Activated CD4-positive, alpha-beta T cell treated with anti-CD3 and anti-CD28 coated beads, Interleukin-2, Interleukin-4, amounts not matched to agents 100 ng/mL and 50 ng/mL, durations not matched to agents 16 hours and 8 hours (primary cell): ENCODE data around the gene ADAMTS5.
A peak's percentile ranks its signal among the peaks of the same experiment; 100 is the strongest.

ENCODE experiments used
- DNase-seq: peaks from one replicate; pipeline ENCODE4 v3.0.0-alpha.2; 2020; ENCODE audit warnings: low spot score

ADAMTS5 gene

DNA sequence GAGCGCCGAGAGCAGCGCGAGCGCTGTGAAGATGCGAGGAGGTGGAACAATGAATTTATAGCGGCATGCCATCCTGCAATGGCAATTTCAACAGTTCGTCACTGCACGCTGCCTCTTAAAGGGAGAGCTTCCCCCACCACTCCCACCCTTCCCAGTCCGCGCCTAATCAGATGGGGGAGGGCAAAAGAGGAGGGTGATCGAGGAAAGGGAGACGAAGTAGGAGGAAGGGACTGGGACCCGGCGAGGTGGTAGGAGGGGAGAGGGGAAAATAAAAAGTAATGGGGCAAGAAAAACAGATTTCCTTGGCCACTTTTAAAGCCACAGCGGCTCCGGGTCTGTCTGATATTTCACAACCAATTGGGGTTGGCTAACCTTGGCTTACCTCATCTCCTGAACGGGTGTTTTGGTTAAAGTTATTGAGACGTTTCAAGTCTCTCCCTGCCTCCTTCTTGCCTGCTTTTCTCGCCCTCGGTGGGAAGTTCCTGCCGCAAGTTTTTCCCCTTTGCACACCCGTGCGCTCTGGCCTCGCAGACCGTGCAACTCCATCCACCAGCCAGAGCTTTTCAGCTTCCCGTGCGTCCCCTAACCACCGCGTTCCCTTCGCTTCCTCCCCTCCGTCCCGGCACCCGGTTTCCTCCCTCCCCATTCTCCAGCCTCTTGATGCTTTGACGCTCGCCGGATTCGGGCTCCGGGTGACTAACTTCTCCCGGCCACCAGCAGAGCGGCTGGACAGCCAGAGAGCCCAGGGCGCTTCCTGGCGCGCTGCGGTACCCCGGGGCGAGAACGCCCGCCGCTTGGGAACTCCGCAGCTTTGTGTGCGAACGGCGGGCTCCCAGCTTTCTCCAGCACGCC is at the start of gene ADAMTS5:
Gene ADAMTS5, minus strand, starts transcription at position 27 of the 852 bp plus-strand sequence. CDS start 697 bp downstream, outside the sequence.
- no peak for DNase-seq

- DNase-seq, result no peak
These were observed 34.6 kb upstream of the ADAMTS5 start for GRCh38 chr21:27001526-27001925.

GRCh38 chr21:26983576-26983975 is 16.7 kb upstream of the ADAMTS5 start:
- no peak for DNase-seq

DNA sequence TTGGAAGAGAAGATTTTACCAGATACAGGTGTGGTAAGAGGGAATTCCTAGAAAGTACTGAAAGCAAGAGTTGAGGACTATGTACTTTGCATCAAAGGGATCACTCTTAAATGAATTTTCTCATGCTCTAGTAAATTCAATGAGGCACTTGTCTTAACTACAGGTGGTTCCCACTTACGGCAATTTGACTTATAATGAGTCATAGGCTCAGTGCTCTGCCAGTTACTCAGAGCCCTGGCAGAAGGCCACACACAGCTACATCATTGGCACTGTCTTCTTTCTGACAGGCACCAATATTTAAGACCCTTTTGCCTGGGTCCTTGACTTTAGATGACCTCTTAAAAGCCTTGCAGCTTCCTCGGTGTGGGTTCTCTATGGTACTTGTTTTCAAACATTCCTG is 15.9 kb upstream of the ADAMTS5 start:
- DNase-seq, result no peak

DNA sequence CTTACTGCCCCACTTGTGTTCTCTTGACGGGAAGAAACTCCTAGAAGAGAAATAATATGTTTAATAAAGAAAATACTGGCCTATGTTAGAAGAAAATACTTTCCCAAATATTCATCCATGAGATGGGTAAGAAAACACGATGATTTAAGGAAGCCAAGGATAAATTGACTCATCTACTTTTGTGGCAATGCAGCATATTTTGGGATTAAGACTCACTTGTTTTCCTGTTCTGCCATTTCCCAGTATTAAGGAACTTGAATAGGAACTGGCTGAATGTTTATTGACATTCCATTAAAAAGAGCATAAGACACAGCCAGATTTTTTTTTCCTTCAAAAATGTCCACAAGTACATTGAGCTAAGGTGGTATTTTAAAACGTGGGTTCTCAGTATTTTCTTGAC is 10.9 kb upstream of the ADAMTS5 start:
- no peak for DNase-seq

DNA sequence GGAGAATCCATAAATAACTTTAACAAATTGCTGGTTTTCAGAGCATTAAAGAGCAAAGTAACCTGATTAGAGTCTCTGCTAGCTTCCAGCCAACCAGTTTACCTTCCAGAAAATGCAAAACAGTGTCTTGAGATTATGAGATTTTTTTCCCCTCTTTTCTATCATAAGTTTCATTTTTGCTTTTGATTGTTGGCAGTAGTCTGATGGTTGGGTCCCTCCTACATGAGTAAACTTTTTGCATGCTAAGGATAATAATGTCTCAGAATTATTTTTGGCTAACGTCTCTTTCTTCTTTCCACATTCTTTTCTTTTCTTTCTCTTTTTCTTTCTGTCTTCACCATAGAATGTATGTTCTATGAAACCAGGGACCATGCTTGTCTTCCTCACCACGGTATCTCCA is 6.3 kb upstream of the ADAMTS5 start:
- DNase-seq, result no peak

DNA sequence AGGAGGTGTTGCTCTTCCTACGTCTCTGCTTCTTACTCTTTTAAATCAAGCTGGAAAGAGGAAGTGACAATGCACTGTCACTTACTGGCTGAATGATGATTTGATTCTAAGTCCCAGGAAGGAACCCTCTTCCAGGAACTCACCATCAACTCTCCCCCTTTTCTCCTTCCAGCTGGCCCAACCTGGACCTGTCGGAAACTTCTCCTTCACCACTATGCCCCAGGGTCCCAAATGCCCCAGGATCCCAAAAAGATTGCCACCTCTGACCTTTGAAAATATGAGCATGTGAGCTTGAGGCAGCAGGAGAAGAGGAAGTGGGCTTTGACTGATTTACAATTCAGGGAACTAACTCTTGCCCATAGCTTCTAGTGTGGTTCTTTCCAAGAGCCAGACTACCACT is 5.3 kb upstream of the ADAMTS5 start:
- DNase-seq, result no peak

- no peak for DNase-seq
These were observed 3.3 kb upstream of the ADAMTS5 start for GRCh38 chr21:26969971-26970725.

- no peak for DNase-seq
These were observed 233 bp downstream of the ADAMTS5 start for GRCh38 chr21:26966649-26967061.

GRCh38 chr21:26965907-26966581 is 844 bp downstream of the ADAMTS5 start:
- no peak for DNase-seq

DNA sequence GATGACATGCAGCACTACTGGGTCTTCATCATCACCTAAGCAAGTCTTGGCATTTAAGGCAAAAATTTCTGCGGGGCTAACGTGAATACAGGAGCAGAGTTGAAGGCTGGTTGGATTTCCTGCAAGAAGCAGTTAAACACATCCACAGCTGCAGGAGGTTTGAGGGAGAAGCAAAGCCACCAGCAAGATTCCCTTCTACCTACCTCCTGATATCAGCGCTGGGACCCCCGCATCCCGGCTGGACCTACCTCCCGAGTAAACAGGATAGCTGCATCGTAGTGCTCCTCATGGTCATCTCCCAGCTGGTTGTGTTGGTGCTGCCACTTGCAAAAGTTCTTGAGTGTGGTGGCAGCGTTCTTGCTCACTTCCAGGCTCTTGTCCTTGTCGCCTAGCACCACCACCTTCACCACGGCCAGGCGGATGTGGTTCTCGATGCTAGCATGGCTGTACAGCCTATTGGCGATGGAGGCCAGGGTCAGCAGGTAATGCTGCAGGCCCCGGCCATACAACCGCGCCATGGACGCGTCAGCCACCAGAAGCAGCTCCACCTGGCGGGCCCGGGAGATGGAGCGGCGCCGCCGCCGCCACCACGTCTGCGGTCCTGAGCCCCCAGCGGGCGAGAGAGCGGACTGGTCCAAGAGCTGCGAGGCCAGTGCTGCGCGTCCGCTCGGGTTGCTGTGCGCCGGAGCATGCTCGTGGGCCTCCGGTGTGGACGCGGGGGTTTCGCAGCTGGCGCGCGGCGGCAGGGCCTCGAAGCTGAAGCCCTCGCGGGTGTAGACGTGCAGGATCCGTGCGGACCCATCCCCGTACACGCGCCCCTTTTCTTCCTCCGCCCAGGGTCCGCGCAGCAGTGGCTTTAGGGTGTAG is 1.6 kb downstream of the ADAMTS5 start:
- DNase-seq, result no peak

- no peak for DNase-seq
These were observed 2.6 kb downstream of the ADAMTS5 start for GRCh38 chr21:26964170-26964778.

GRCh38 chr21:26962621-26963181 is 4.2 kb downstream of the ADAMTS5 start:
- DNase-seq, result no peak

DNA sequence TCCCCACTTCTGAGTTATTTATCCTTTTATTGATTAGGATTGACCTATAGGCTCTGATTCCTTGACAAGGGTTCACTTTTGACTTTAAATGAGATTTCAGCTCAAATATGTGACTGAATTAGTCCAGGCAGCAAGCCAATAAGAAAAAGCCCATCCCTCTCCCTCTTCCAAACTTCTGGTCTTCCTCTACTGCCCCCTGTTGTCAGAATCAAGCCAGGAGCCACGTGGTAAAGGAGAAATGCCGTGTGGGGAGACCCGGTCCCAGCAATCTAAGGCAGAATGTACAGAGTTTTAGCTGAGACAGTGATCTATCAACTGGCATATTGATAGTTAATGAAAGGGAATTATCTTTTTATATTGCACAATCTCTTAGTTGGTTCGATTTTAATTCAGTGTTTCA is 5.2 kb downstream of the ADAMTS5 start:
- DNase-seq, result peak; percentile 4

- DNase-seq, result no peak
These were observed 8.1 kb downstream of the ADAMTS5 start for GRCh38 chr21:26958788-26959187.

- DNase-seq, result no peak
These were observed 10.1 kb downstream of the ADAMTS5 start for GRCh38 chr21:26956813-26957212.

DNA sequence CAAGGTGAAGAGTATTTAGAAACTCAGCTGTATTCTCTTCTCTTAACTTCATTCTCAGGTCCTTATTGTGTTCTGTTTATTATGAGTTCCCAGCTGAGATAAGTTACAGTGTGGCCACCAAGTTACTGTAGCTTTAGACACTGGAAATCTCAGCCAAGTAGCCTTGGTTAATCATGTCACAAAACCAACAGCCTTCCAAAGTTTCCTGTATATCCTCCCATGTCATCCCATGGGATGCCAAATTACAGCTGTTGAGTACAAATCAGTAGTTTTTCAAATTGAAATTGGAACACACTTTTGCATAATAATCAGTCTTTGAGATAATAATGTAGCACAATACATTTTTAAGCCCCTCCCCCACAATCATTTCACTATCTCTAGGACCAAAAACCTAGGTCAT is 10.7 kb downstream of the ADAMTS5 start:
- no peak for DNase-seq

DNA sequence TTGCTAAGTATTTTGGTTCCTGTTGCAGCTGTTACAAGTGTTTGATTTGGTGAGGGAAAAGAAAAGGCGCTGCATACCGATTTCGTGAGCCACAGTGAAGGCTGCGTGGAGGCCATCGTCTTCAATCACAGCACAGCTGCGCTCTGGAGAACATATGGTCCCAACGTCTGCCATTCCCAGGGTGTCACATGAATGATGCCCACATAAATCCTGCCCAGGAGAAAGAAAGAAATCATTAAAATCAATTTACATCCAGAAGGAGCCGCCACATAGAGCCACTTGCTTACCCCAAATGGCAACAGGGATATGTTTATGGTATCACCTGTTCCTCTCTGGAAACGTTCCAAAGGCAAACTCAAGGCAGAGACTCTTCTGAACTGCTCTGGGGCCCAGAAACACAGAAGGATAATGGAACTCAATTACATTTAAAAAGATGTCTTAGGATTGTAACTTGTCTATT is 12.2 kb downstream of the ADAMTS5 start:
- DNase-seq, result no peak

- DNase-seq, result no peak
These were observed 14.4 kb downstream of the ADAMTS5 start for GRCh38 chr21:26952374-26953066.

DNA sequence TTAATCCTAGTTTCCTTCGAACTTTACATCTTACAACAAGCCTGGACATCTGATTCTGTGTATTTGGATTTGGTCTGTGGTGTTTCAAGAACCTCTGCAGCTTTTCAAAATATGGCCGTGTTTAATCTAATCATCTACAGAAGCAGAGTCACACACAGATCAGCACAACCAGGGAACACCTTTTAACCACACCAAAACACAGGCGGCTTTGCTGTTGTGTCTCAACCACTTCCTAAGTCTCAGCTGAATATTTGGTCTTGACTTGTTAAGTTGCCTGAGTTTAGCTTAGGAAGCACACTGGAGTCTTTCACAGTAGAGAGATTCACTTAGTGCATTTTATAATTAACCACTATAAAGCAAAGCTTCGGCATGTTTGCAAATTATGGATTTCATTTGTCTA is 17.1 kb downstream of the ADAMTS5 start:
- DNase-seq, result no peak
